Panc1 (cell line): ENCODE data around the gene OR4D6. TPM values are rescaled to one million over a fixed set of nuclear protein-coding genes. Genes with fewer than 3 reads are reported as not detected.

Experiments
- ATAC-seq: fragments of 200-7000 bp; cut with Tn5 transposase; 2 replicates; pipeline ENCODE4 v1.9.1; 2020; ENCODE audit warnings: mild to moderate bottlenecking, moderate library complexity
- BruUV-seq: library from RNA; stranded (reverse); fragments of 400-500 nt; replicated peaks from 2 replicates; lab custom pipeline; 2021; lab: Mats Ljungman, UMichigan
- CTCF ChIA-PET: fragments of 300-600 bp; sonication (Branson Sonifier 250); formaldehyde crosslinking; loops from one replicate; lab custom pipeline; 2022; ENCODE audit warnings: antibody characterized with exemption; lab: Charles Lee
- POLR2A ChIA-PET: fragments of 300-600 bp; sonication (Branson Sonifier 250); formaldehyde crosslinking; loops from one replicate; lab custom pipeline; 2022; ENCODE audit warnings: antibody characterized with exemption; lab: Charles Lee
- DNase-seq: peaks from one replicate; pipeline ENCODE4 v3.0.0-alpha.2; 2010; ENCODE audit warnings: low read depth, low spot score
- H3K27ac ChIP-seq: 2 replicates; pipeline ENCODE4 v1.5.1; 2011; ENCODE audit warnings: mild to moderate bottlenecking, low read length, inconsistent platforms
- H3K27me3 ChIP-seq: fragments of 200-500 bp; sonication (Bioruptor generic); 2 replicates; pipeline ENCODE4 v1.6.0; 2014; ENCODE audit warnings: low read length, inconsistent platforms; ENCODE audit not compliant: control insufficient read depth, insufficient read depth
- H3K36me3 ChIP-seq: fragments of 200-500 bp; sonication (Bioruptor generic); 2 replicates; pipeline ENCODE4 v1.5.1; 2014; ENCODE audit warnings: inconsistent platforms, mild to moderate bottlenecking, low read length, moderate library complexity; ENCODE audit not compliant: control insufficient read depth, insufficient read depth
- H3K4me1 ChIP-seq: 2 replicates; pipeline ENCODE4 v1.5.1; 2011; ENCODE audit warnings: inconsistent platforms, mild to moderate bottlenecking, low read length, moderate library complexity; ENCODE audit not compliant: control insufficient read depth, insufficient read depth
- H3K4me3 ChIP-seq, 2 experiments: 2 replicates each; pipeline ENCODE4 v1.5.1; 2011 to 2012; ENCODE audit warnings: low read depth in 2 of 2, low read length in 2 of 2, mild to moderate bottlenecking in 2 of 2, inconsistent platforms in 1 of 2, moderate library complexity in 1 of 2
- H3K9me3 ChIP-seq: fragments of 200-500 bp; sonication (Bioruptor generic); 2 replicates; pipeline ENCODE4 v1.5.1; 2014; ENCODE audit warnings: low read depth, mild to moderate bottlenecking, inconsistent platforms, low read length, moderate library complexity; ENCODE audit not compliant: control insufficient read depth, insufficient read depth
- CTCF ChIP-seq: fragments of 450-650 bp; IDR thresholded peaks from 2 replicates; pipeline ENCODE4 v1.5.1; 2017; ENCODE audit warnings: mild to moderate bottlenecking
- POLR2AphosphoS5 ChIP-seq: IDR thresholded peaks from 2 replicates; pipeline ENCODE4 v1.6.1; 2012; ENCODE audit warnings: mild to moderate bottlenecking, low read depth, low read length, moderate library complexity
- SIN3A ChIP-seq: IDR thresholded peaks from 2 replicates; pipeline ENCODE4 v1.6.1; 2012; ENCODE audit warnings: low read depth, mild to moderate bottlenecking, low read length, moderate library complexity, borderline replicate concordance; ENCODE audit not compliant: insufficient read depth
- TCF7L2 ChIP-seq: IDR thresholded peaks from 2 replicates; pipeline ENCODE4 v1.6.1; 2011; ENCODE audit warnings: mild to moderate bottlenecking, low read depth, low read length, inconsistent platforms
- in situ Hi-C: cut with HindIII; loops from 2 replicates; pipeline ENCODE4 v1.10.0; 2016; ENCODE audit warnings: low sequenced_read_pairs, low pct_unique_long_range_greater_than_20kb
- intact Hi-C: fragments of 100-400 bp; cut with micrococcal nuclease; formaldehyde crosslinking; loops from one replicate; pipeline ENCODE4 v1.10.0; 2022; ENCODE audit not compliant: unreplicated experiment
- total RNA-seq: library from RNA; stranded (reverse); gene quantifications from one replicate; pipeline ENCODE4 v1.2.1, GENCODE V29; 2021; ENCODE audit not compliant: unreplicated experiment
- TF ChIP-seq, protein P1 (sequence below), 2 experiments: IDR thresholded peaks; 2 replicates each; pipeline ENCODE4 v1.6.1; 2011 to 2012; ENCODE audit warnings: low read depth in 2 of 2, control low read depth in 1 of 2, low read length in 1 of 2, mild to moderate bottlenecking in 1 of 2, moderate library complexity in 1 of 2; ENCODE audit not compliant: insufficient read depth in 1 of 2

Gene OR4D6
- total RNA-seq, 1 experiment from 2014 or later: not detected

DNA sequence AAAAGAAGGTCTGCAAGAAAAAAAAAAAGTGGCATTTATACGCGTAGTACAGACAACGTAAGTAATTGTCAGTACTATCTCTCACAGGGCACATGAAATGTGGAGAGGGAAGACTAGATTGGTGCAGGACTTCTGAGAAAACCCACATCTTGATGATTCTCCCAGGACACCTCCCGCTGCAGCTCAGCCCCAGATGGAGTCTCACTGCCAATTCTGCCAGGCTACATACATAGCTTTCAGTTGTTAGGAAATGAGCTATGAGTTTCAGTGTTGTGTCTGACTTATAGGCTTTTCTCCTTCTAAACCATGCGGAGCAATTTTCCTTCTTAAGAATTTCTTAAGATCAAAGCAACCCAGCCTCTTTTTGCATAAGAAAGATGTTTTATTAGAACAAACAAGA is 40.1 kb upstream of the OR4D6 start:
- CTCF ChIA-PET: no interaction called here

DNA sequence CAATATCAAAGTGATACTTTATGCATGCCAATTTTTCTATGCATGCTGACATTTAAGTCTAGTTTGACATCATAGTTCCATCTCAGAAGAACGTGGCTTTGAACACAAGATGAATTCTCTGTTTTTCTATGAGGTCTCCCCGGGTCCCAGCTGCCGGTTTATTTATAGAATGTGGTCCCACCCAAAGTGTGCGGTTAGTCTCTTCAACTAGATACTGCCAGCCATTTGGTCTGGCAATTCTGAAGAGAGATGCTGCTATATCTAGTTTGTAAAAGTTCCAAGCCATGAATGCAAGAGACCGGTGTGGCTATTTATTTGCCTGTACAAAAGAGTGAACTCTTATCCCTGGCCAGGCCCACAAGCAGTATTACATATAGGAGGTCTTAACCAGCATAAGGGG is 39.7 kb upstream of the OR4D6 start:
- DNase-seq (no peak), ATAC-seq (no peak)
- ChIA-PET CTCF (no interaction called here), POLR2A (no interaction called here)
- Histone ChIP-seq H3K27ac (no peak overlapping the region), H3K9me3 (no peaks in the 10 kb centered on the region), H3K27me3 (no peaks in the 10 kb centered on the region; the same call in 1 of the 2 replicates), H3K4me1 (no peaks in the 10 kb centered on the region), H3K4me3 (no peak overlapping the region), H3K36me3 (no peaks in the 10 kb centered on the region)
- in situ Hi-C loops: no loop called here
- TF ChIP-seq CTCF: no peak
- no peak for TF ChIP-seq TCF7L2
- TF ChIP-seq POLR2AphosphoS5: no peak
- TF ChIP-seq, protein P1, sequence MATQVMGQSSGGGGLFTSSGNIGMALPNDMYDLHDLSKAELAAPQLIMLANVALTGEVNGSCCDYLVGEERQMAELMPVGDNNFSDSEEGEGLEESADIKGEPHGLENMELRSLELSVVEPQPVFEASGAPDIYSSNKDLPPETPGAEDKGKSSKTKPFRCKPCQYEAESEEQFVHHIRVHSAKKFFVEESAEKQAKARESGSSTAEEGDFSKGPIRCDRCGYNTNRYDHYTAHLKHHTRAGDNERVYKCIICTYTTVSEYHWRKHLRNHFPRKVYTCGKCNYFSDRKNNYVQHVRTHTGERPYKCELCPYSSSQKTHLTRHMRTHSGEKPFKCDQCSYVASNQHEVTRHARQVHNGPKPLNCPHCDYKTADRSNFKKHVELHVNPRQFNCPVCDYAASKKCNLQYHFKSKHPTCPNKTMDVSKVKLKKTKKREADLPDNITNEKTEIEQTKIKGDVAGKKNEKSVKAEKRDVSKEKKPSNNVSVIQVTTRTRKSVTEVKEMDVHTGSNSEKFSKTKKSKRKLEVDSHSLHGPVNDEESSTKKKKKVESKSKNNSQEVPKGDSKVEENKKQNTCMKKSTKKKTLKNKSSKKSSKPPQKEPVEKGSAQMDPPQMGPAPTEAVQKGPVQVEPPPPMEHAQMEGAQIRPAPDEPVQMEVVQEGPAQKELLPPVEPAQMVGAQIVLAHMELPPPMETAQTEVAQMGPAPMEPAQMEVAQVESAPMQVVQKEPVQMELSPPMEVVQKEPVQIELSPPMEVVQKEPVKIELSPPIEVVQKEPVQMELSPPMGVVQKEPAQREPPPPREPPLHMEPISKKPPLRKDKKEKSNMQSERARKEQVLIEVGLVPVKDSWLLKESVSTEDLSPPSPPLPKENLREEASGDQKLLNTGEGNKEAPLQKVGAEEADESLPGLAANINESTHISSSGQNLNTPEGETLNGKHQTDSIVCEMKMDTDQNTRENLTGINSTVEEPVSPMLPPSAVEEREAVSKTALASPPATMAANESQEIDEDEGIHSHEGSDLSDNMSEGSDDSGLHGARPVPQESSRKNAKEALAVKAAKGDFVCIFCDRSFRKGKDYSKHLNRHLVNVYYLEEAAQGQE (IDR thresholded peaks at IDR 0.05; ENCODE audit: insufficient read depth in 1 of 2, low read depth in 2 of 2, low read length in 1 of 2): no peak
- TF ChIP-seq SIN3A: no peak
- intact Hi-C loops: no loop called here
- no TSS peak for BruUV-seq

More for the DNA sequence above, 40.1 kb upstream of the OR4D6 start:
- H3K27me3 ChIP-seq: no peaks in the 10 kb centered on the region; the same call in 1 of the 2 replicates
- no peak overlapping the region for H3K27ac ChIP-seq
- no peak for DNase-seq
- POLR2A ChIA-PET: no interaction called here
- ATAC-seq: no peak
- H3K4me1 ChIP-seq: no peaks in the 10 kb centered on the region
- in situ Hi-C loops (no loop called here), intact Hi-C loops (no loop called here)
- TF ChIP-seq POLR2AphosphoS5 (no peak), SIN3A (no peak)
- no peaks in the 10 kb centered on the region for H3K9me3 ChIP-seq
- no peak overlapping the region for H3K4me3 ChIP-seq
- BruUV-seq: no TSS peak
- no peaks in the 10 kb centered on the region for H3K36me3 ChIP-seq

DNA sequence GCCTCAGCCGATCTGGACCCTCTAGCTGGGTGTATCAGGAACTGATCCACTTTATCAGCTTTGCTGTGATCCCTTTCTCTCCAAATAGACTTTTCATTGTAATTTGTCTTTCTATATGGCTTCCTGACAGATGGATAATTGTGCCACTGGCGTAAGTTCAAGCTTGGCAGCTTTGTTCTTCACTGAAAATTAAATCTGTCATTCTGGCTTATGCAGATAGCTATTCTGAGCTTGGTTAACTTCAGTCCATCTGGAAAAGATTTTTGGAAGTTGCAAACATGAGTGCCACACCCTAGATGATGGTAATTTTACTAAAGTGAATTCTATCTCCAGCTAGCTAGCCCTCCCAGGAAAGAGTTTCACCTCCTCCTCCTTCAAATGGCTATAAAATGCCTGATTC is 38.6 kb upstream of the OR4D6 start:
- ATAC-seq: no peak
- CTCF ChIA-PET: no interaction called here
- TF ChIP-seq CTCF (no peak), SIN3A (no peak), TCF7L2 (no peak), POLR2AphosphoS5 (no peak)
- TF ChIP-seq, protein P1 (IDR thresholded peaks at IDR 0.05; ENCODE audit: insufficient read depth in 1 of 2, low read depth in 2 of 2, low read length in 1 of 2): no peak

More for the DNA sequence above, 38.6 kb upstream of the OR4D6 start:
- in situ Hi-C loops: no loop called here
- BruUV-seq: no TSS peak
- H3K4me3 ChIP-seq: no peak overlapping the region
- no peaks in the 10 kb centered on the region for H3K36me3 ChIP-seq
- DNase-seq: no peak
- H3K9me3 ChIP-seq: no peaks in the 10 kb centered on the region
- H3K4me1 ChIP-seq: no peaks in the 10 kb centered on the region
- POLR2A ChIA-PET: no interaction called here
- H3K27ac ChIP-seq: no peak overlapping the region
- intact Hi-C loops: no loop called here
- no peaks in the 10 kb centered on the region; the same call in 1 of the 2 replicates for H3K27me3 ChIP-seq
